OCI-LY1 (cell line): Measurements from ENCODE around the gene GFRA4.

Source experiments
- H2AFZ ChIP-seq: fragments of 200-600 bp; sonication (generic), shearing (Covaris generic); 2 replicates; pipeline ENCODE4 v1.6.0; 2014; ENCODE audit warnings: antibody characterized with exemption, mild to moderate bottlenecking, low read length
- H3F3A ChIP-seq: fragments of 200-600 bp; sonication (generic), shearing (Covaris generic); 2 replicates; pipeline ENCODE4 v1.6.0; 2014; ENCODE audit warnings: mild to moderate bottlenecking, antibody characterized with exemption, low read length, moderate library complexity; ENCODE audit not compliant: insufficient read depth
- H3K27ac ChIP-seq: fragments of 200-600 bp; sonication (generic); 2 replicates; pipeline ENCODE4 v1.5.1; 2014; ENCODE audit warnings: low read length, mixed run types, mild to moderate bottlenecking, low read depth; ENCODE audit not compliant: poor library complexity, severe bottlenecking
- H3K27me3 ChIP-seq: fragments of 200-600 bp; sonication (generic); 2 replicates; pipeline ENCODE4 v1.6.0; 2014; ENCODE audit warnings: antibody characterized with exemption, mild to moderate bottlenecking, low read length, moderate library complexity; ENCODE audit not compliant: insufficient read depth
- H3K36me3 ChIP-seq: fragments of 200-600 bp; sonication (generic); 2 replicates; pipeline ENCODE4 v1.6.1; 2014; ENCODE audit warnings: mild to moderate bottlenecking, antibody characterized with exemption, low read length, moderate library complexity, mixed read lengths; ENCODE audit not compliant: insufficient read depth
- H3K4me1 ChIP-seq: fragments of 200-600 bp; sonication (generic); 2 replicates; pipeline ENCODE4 v1.5.1; 2014; ENCODE audit warnings: mild to moderate bottlenecking, low read length, moderate library complexity; ENCODE audit not compliant: insufficient read depth, severe bottlenecking
- H3K4me2 ChIP-seq: fragments of 200-600 bp; sonication (generic), shearing (Covaris generic); 2 replicates; pipeline ENCODE4 v1.6.1; 2014; ENCODE audit warnings: low read length
- H3K4me3 ChIP-seq: fragments of 200-600 bp; sonication (generic); 2 replicates; pipeline ENCODE4 v1.5.1; 2014; ENCODE audit warnings: low read length, low read depth, mild to moderate bottlenecking, mixed read lengths; ENCODE audit not compliant: poor library complexity, severe bottlenecking
- H3K79me2 ChIP-seq: fragments of 200-600 bp; shearing (Covaris generic); 2 replicates; pipeline ENCODE4 v1.6.1; 2016; ENCODE audit warnings: mixed run types, low read length, mixed read lengths; ENCODE audit not compliant: insufficient read depth
- H3K9ac ChIP-seq: fragments of 200-600 bp; sonication (generic), shearing (Covaris generic); 2 replicates; pipeline ENCODE4 v1.6.1; 2014; ENCODE audit warnings: mild to moderate bottlenecking, low read length, mixed read lengths
- H3K9me2 ChIP-seq: fragments of 200-600 bp; sonication (generic), shearing (Covaris generic); 2 replicates; pipeline ENCODE4 v1.6.1; 2014; ENCODE audit warnings: low read depth, mild to moderate bottlenecking, low read length, mixed read lengths
- H3K9me3 ChIP-seq: fragments of 200-600 bp; shearing (Covaris generic); 2 replicates; pipeline ENCODE4 v1.6.1; 2014; ENCODE audit warnings: low read length, mixed read lengths
- H4K20me1 ChIP-seq: fragments of 200-600 bp; sonication (generic), shearing (Covaris generic); 2 replicates; pipeline ENCODE4 v1.6.0; 2016; ENCODE audit warnings: mild to moderate bottlenecking, low read length; ENCODE audit not compliant: insufficient read depth
- CTCF ChIP-seq: fragments of 200-600 bp; sonication (generic), shearing (Covaris generic); IDR thresholded peaks from 2 replicates; pipeline ENCODE4 v1.5.1; 2017; ENCODE audit warnings: mild to moderate bottlenecking, antibody characterized with exemption, low read length, moderate library complexity, mixed read lengths
- EZH2 ChIP-seq: fragments of 200-600 bp; sonication (generic), shearing (Covaris generic); IDR thresholded peaks from 2 replicates; pipeline ENCODE4 v1.8.0; 2017; ENCODE audit warnings: borderline replicate concordance, mixed run types, mild to moderate bottlenecking, antibody characterized with exemption, low read length, moderate library complexity, mixed read lengths

Gene GFRA4

DNA sequence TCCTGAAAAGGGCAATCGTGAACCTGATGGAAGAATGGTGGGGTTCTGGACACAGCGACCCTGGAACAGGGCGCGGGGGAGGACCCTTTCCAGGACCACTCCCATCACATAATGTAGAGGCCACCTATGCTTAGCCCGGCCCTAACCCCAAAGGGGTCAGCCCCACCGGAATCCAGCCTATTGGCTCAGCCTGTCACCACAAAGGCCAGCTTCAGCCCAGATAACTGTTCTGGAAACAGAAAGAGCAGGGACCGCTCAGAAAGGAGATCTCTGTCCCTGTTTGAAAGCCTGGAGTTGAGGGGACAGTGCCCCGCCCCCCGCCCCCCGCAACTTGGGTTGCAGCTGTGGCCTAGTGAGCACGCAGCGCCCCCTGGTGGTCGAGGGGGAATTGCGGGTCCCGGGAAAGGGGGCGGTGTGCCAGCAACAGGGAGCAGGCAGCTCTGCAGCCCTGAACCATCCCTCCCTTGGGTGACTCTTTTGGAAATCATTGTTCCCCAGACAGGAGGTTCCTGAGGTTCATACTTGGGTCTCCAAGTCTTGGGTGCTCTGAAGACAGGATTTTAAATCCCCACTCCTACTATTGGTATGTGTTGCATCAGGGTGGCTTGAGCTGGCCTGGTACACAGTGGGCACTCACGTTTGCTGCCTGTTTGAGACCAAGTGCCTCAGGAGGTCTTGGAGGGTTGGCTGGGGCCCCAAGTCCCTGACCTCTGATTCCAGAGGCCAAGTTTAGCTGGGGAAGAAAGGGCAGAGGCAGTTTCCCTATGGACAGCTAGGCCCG lies 47.7 kb upstream of the GFRA4 start:
- no peaks in the 10 kb centered on the region for H3K4me1 ChIP-seq
- no peaks in the 10 kb centered on the region for H3K9me3 ChIP-seq
- H3F3A ChIP-seq: no peaks in the 10 kb centered on the region
- no peaks in the 10 kb centered on the region for H4K20me1 ChIP-seq
- no peak overlapping the region for H3K27ac ChIP-seq
- no peak for TF ChIP-seq EZH2
- TF ChIP-seq CTCF: peak; percentile 97
- no peaks in the 10 kb centered on the region for H3K36me3 ChIP-seq
- no peak overlapping the region for H3K9ac ChIP-seq
- H3K9me2 ChIP-seq: no peaks in the 10 kb centered on the region
- H3K79me2 ChIP-seq: no peaks in the 10 kb centered on the region
- no peaks in the 10 kb centered on the region; the same call in 1 of the 2 replicates for H3K27me3 ChIP-seq
- H3K4me2 ChIP-seq: no peak overlapping the region
- no peak overlapping the region for H3K4me3 ChIP-seq
- H2AFZ ChIP-seq: no peak overlapping the region

DNA sequence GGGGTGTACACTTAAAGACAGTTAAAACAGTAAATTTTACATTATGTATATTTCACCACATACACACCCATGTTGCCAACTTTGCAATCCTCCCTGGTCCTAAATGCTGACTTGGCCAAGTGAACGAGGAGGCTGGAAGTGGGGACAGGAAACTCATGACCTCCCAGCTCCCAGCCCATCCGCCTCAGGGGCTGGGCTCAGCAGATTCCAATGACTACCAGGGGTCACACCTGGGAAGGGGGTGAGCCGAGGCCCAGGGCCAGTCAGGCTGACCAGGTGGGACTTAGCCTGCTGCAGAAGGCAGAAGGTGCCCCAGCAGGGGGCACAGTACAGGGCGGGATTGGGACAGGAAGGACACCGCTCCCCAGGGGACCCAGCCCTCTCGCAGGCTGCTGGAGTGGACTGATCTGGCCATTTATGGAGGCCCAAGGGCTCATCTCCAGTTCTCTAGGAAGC lies 46.8 kb upstream of the GFRA4 start:
- H3F3A ChIP-seq: no peaks in the 10 kb centered on the region
- no peak overlapping the region for H3K27ac ChIP-seq
- TF ChIP-seq EZH2 (no peak), CTCF (no peak)
- no peaks in the 10 kb centered on the region; the same call in 1 of the 2 replicates for H3K27me3 ChIP-seq
- H3K4me1 ChIP-seq: no peaks in the 10 kb centered on the region
- H3K4me3 ChIP-seq: no peak overlapping the region
- H3K9me2 ChIP-seq: no peaks in the 10 kb centered on the region
- no peak overlapping the region for H3K4me2 ChIP-seq
- H4K20me1 ChIP-seq: no peaks in the 10 kb centered on the region
- H3K9ac ChIP-seq: no peak overlapping the region
- H2AFZ ChIP-seq: no peak overlapping the region
- H3K9me3 ChIP-seq: no peaks in the 10 kb centered on the region
- H3K36me3 ChIP-seq: no peaks in the 10 kb centered on the region
- H3K79me2 ChIP-seq: no peaks in the 10 kb centered on the region

DNA sequence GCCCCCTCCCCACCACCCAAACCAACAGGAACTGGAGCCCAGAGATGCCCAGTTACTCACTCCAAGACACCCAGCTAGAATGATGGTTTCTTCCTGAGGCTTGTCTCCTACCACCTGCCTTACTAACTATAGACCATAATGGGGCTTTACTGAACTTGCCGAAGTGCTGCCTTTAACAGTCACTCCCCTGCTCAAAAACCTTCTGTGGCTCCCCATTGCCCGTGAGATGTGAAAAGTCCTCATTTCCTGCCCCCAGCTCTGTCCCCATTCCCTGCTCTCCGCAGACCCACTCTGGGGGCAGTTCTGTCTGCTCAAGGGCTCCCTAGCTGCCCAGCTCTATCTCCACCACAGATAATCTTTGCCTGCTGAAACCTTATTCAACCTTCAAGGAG lies 44.3 kb upstream of the GFRA4 start:
- no peaks in the 10 kb centered on the region for H3F3A ChIP-seq
- TF ChIP-seq EZH2 (no peak), CTCF (no peak)
- H3K27ac ChIP-seq: no peak overlapping the region
- H4K20me1 ChIP-seq: no peaks in the 10 kb centered on the region
- no peak overlapping the region for H3K9ac ChIP-seq
- H3K27me3 ChIP-seq: no peaks in the 10 kb centered on the region; the same call in none of the 2 replicates
- H2AFZ ChIP-seq: no peak overlapping the region
- H3K36me3 ChIP-seq: no peaks in the 10 kb centered on the region
- H3K9me2 ChIP-seq: no peaks in the 10 kb centered on the region
- no peak overlapping the region for H3K4me2 ChIP-seq
- no peak overlapping the region for H3K4me3 ChIP-seq
- H3K4me1 ChIP-seq: no peaks in the 10 kb centered on the region
- H3K79me2 ChIP-seq: no peaks in the 10 kb centered on the region
- no peaks in the 10 kb centered on the region for H3K9me3 ChIP-seq
